T-cell (primary cell): ENCODE data around the gene SMARCC1. TPM values are rescaled to one million over a fixed set of nuclear protein-coding genes. Genes with fewer than 3 reads are reported as not detected.

Experiments
- ATAC-seq, 4 experiments: fragments of 200-7000 bp in 3 of 4; fragments of 150-1000 bp in 1 of 4; cut with Tn5 transposase; replicated peaks in 1 of 4; 1 replicate in 3 of 4; 2 replicates in 1 of 4; pipeline ENCODE4 v1.10.0; 2021; ENCODE audit warnings: moderate library complexity in 3 of 4, mild to moderate bottlenecking in 2 of 4, moderate number of reproducible peaks in 1 of 4
- CTCF ChIA-PET, 2 donors: fragments of 300-600 bp; sonication (Branson Sonifier 250); formaldehyde crosslinking; loops; one replicate each; lab custom pipeline; 2022; ENCODE audit warnings: antibody characterized with exemption in 2 of 2; lab: Charles Lee
- POLR2A ChIA-PET, 2 donors: fragments of 300-600 bp; sonication (Branson Sonifier 250); formaldehyde crosslinking; loops; one replicate each; lab custom pipeline; 2022; ENCODE audit warnings: antibody characterized with exemption in 2 of 2; lab: Charles Lee
- DNase-seq, 35 experiments: peaks; one replicate each; pipeline versions ENCODE4 v3.0.0 to v3.0.0-alpha.2; 2013 to 2023
- H3K27ac ChIP-seq: one replicate; pipeline ENCODE4 v1.5.1; 2013; ENCODE audit warnings: low read length
- H3K27me3 ChIP-seq, 2 experiments: replicated peaks in 1 of 2; 1 replicate in 1 of 2; 2 replicates in 1 of 2; pipeline versions ENCODE4 v1.6.1 to v1.7.0; 2013; ENCODE audit warnings: low read length in 1 of 2, mixed read lengths in 1 of 2; ENCODE audit not compliant: control insufficient read depth in 2 of 2, insufficient read depth in 2 of 2; ENCODE audit errors: extremely low read depth in 1 of 2
- H3K36me3 ChIP-seq, 2 donors: 1 replicate in 1 of 2; 2 replicates in 1 of 2; pipeline versions ENCODE4 v1.6.1 to v1.7.0; 2013; ENCODE audit warnings: low read length in 1 of 2; ENCODE audit not compliant: control insufficient read depth in 2 of 2, insufficient read depth in 1 of 2; ENCODE audit errors: extremely low read depth in 1 of 2
- H3K4me1 ChIP-seq, 2 experiments: 1 replicate in 1 of 2; 2 replicates in 1 of 2; pipeline versions ENCODE4 v1.6.1 to v1.7.0; 2013; ENCODE audit warnings: low read length in 2 of 2, mixed read lengths in 1 of 2; ENCODE audit not compliant: insufficient read depth in 2 of 2, control insufficient read depth in 1 of 2; ENCODE audit errors: extremely low read depth in 1 of 2
- H3K4me3 ChIP-seq, 2 donors: 1 replicate in 1 of 2; 2 replicates in 1 of 2; pipeline versions ENCODE4 v1.5.1 to v1.7.0; 2013; ENCODE audit warnings: mild to moderate bottlenecking in 2 of 2, low read length in 1 of 2, moderate library complexity in 1 of 2; ENCODE audit not compliant: control insufficient read depth in 1 of 2; ENCODE audit errors: extremely low read depth in 1 of 2
- H3K9me3 ChIP-seq: 2 replicates; pipeline ENCODE4 v1.7.0; 2013
- H3K27ac Mint-ChIP-seq, 2 donors: one replicate each; pipeline ENCODE4 v1.8.0; 2020 to 2021; ENCODE audit warnings: mild to moderate bottlenecking in 2 of 2, mixed read lengths in 2 of 2
- H3K27me3 Mint-ChIP-seq, 2 donors: one replicate each; pipeline ENCODE4 v1.8.0; 2021 to 2022; ENCODE audit warnings: mixed read lengths in 2 of 2
- H3K36me3 Mint-ChIP-seq: one replicate; pipeline ENCODE4 v1.8.0; 2021; ENCODE audit warnings: mixed read lengths
- H3K4me1 Mint-ChIP-seq, 3 donors: one replicate each; pipeline ENCODE4 v1.8.0; 2020 to 2022; ENCODE audit warnings: mixed read lengths in 3 of 3, mild to moderate bottlenecking in 1 of 3
- H3K4me3 Mint-ChIP-seq, 3 donors: one replicate each; pipeline ENCODE4 v1.8.0; 2020 to 2022; ENCODE audit warnings: mild to moderate bottlenecking in 3 of 3, mixed read lengths in 3 of 3, moderate library complexity in 3 of 3
- H3K9me3 Mint-ChIP-seq, 3 donors: one replicate each; pipeline ENCODE4 v1.8.0; 2020 to 2022; ENCODE audit warnings: mixed read lengths in 3 of 3
- WGBS: methylation state at CpG from one replicate; pipeline ENCODE4 v1.1.5; 2013; ENCODE audit warnings: missing lambda C conversion rate; ENCODE audit not compliant: insufficient coverage; 5-methylcytosine and 5-hydroxymethylcytosine counted together
- total RNA-seq, 35 experiments: library from RNA in 6 of 35; stranded (reverse) in 6 of 35; fragments of 120-200 nt in 1 of 35; gene quantifications; one replicate each; pipeline versions ENCODE4 v1.2.1 to v1.2.4 and lab custom pipeline; 2013 to 2026

Gene SMARCC1
- total RNA-seq, 5 donors from 2014 or later (not counting 1 experiment from before 2014, with no cell fraction given): 88.9 to 99.3 (median 92.4) TPM

DNA sequence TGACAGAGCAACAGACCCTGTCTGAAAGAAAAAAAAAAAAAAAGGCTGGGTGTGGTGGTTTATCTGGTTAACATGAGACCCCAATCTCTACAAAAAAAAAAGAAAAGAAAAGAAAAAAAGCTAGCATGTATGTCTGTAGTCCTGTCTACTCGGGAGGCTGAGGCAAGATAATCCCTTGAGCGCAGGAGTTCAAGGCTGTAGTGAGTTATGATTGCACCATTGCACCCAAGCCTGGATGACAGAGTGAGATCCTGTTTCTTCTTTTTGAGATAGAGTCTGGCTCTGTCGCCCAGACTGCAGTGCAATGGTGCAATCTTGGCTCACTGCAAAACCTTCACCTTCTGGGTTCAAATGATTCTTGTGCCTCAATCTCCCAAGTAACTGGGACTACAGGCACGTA lies 12.9 kb upstream of the SMARCC1 start:
- no peaks in the 10 kb centered on the region for H3K27me3 Mint-ChIP-seq
- 85% methylated on average over 4 of the region's 4 CpGs for WGBS
- H3K36me3 ChIP-seq: no peaks in the 10 kb centered on the region
- no peaks in the 10 kb centered on the region for H3K4me1 Mint-ChIP-seq
- no peaks in the 10 kb centered on the region for H3K9me3 Mint-ChIP-seq
- H3K27ac ChIP-seq: no peak overlapping the region
- DNase-seq (no peak), ATAC-seq (no peak)
- H3K4me3 Mint-ChIP-seq: no peak overlapping the region
- ChIA-PET CTCF (interaction anchor here in 1 of 2 donors (0.6 to 0.7 kb wide), 3 partner anchors 8 to 163 kb away, joined by 3 to 4 read pairs (median 3); partner anchors contain the start of gene DHX30), POLR2A (no interaction called here)
- H3K4me3 ChIP-seq: no peak overlapping the region
- H3K27ac Mint-ChIP-seq: no peak overlapping the region
- H3K4me1 ChIP-seq: no peaks in the 10 kb centered on the region
- H3K36me3 Mint-ChIP-seq: no peaks in the 10 kb centered on the region
- no peaks in the 10 kb centered on the region for H3K9me3 ChIP-seq
- no peaks in the 10 kb centered on the region for H3K27me3 ChIP-seq

DNA sequence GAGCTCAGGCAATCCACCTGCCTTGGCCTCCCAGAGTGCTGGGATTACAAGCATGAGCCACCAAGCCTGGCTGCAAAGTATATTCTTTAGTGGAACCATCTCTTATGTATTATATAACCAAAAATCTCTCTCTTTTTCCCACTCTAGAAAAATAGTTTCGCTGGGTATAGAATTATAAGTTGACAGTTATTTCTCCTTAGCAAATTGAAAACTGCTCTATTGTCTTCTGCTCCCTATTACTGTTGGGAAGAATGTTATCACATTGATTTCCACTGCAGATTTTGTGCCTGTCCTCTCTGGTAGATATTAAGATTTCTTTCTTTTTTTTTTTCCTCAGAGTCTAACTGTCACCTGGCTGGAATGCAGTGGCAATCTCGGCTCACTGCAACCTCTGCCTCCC lies 11.0 kb upstream of the SMARCC1 start:
- H3K9me3 ChIP-seq: no peaks in the 10 kb centered on the region
- no peaks in the 10 kb centered on the region for H3K36me3 ChIP-seq
- no peak overlapping the region for H3K27ac Mint-ChIP-seq
- ChIA-PET POLR2A (interaction anchor here in 1 of 2 donors (0.6 kb wide), 1 partner anchor 31 kb away, joined by 4 read pairs; no protein-coding TSS in a partner anchor), CTCF (no interaction called here)
- H3K27me3 Mint-ChIP-seq: no peaks in the 10 kb centered on the region
- peaks cover 0 to 2% (median 0%) of the 10 kb centered on the region in 3 donors for H3K4me1 Mint-ChIP-seq
- H3K4me1 ChIP-seq: peaks cover 0 to 4% of the 10 kb centered on the region in 2 experiments
- no peaks in the 10 kb centered on the region for H3K27me3 ChIP-seq
- DNase-seq: no peak
- no CpG with 5 or more reads among the region's 2 CpGs for WGBS
- H3K4me3 Mint-ChIP-seq: no peak overlapping the region
- H3K4me3 ChIP-seq: no peak overlapping the region
- H3K9me3 Mint-ChIP-seq: no peaks in the 10 kb centered on the region
- no peak for ATAC-seq
- no peak overlapping the region for H3K27ac ChIP-seq
- H3K36me3 Mint-ChIP-seq: no peaks in the 10 kb centered on the region

DNA sequence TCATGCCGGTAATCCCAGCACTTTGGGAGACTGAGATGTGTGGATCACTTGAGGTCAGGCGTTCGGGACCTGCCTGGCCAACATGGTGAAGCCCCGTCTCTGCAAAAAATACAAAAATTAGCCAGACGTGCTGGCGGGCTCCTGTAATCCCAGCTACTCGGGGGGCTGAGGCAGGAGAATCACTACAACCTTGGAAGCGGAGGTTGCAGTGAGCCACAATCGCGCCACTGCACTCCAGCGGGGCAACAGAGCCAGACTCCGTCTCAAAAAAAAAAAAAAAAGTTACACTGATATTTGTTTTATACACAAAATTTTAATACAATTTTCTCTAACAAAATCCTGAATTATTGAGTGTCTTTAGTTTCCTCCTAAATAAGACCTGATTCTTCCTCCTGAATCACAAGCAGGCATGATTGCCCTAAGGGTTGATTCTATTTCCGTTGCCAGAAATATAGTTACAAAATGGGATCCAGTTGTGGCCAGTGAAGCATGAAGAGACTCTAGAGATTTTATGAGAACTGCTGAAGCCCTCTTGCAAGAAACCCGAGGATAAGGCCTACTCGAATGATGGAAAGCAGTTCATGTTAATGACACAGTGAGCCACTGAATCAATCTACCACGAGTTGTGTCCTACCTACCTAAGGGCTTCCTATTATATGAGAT lies 9.6 kb upstream of the SMARCC1 start:
- Histone ChIP-seq H3K9me3 (no peaks in the 10 kb centered on the region), H3K27me3 (no peaks in the 10 kb centered on the region), H3K27ac (no peak overlapping the region), H3K36me3 (no peaks in the 10 kb centered on the region), H3K4me1 (peaks cover 0 to 4% of the 10 kb centered on the region in 2 experiments), H3K4me3 (no peak overlapping the region)
- no peak for ATAC-seq
- CTCF ChIA-PET: no interaction called here
- H3K27ac Mint-ChIP-seq: no peak overlapping the region
- no peaks in the 10 kb centered on the region for H3K9me3 Mint-ChIP-seq
- H3K4me3 Mint-ChIP-seq: no peak overlapping the region
- no peaks in the 10 kb centered on the region for H3K27me3 Mint-ChIP-seq
- H3K36me3 Mint-ChIP-seq: no peaks in the 10 kb centered on the region
- H3K4me1 Mint-ChIP-seq: peaks cover 0 to 2% (median 0%) of the 10 kb centered on the region in 3 donors
- POLR2A ChIA-PET: no interaction called here
- DNase-seq: no peak
- WGBS: 97% methylated on average over 8 of the region's 16 CpGs

DNA sequence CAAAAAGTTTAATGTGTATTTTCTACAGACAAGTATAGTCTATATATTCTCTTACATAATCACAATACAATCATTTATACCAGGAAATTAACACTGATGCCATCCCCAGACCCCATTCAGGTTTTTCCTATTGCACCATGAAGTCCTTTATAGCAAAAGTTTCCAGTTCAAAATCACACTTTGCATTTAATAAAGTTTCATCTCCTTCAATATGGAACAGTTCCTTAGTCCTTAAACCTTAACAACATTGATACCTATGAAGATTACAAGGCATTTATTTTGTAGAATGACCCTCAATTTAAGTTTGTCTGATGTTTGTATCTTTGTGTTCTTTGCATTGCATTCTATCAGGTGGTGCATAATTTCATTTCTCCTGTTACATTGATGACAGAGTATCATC lies 2.0 kb upstream of the SMARCC1 start:
- Mint-ChIP-seq H3K27ac (no peak overlapping the region), H3K27me3 (no peaks in the 10 kb centered on the region), H3K4me1 (peaks cover 27 to 29% (median 28%) of the 10 kb centered on the region in 3 donors), H3K36me3 (no peaks in the 10 kb centered on the region), H3K4me3 (no peak overlapping the region), H3K9me3 (no peaks in the 10 kb centered on the region)
- H3K9me3 ChIP-seq: no peaks in the 10 kb centered on the region
- no peaks in the 10 kb centered on the region for H3K27me3 ChIP-seq
- ChIA-PET POLR2A (no interaction called here), CTCF (no interaction called here)
- H3K4me1 ChIP-seq: peaks cover 21 to 27% of the 10 kb centered on the region in 2 experiments
- ATAC-seq: no peak
- no peak for DNase-seq
- no peaks in the 10 kb centered on the region for H3K36me3 ChIP-seq
- H3K4me3 ChIP-seq: no peak overlapping the region
- no peak overlapping the region for H3K27ac ChIP-seq

DNA sequence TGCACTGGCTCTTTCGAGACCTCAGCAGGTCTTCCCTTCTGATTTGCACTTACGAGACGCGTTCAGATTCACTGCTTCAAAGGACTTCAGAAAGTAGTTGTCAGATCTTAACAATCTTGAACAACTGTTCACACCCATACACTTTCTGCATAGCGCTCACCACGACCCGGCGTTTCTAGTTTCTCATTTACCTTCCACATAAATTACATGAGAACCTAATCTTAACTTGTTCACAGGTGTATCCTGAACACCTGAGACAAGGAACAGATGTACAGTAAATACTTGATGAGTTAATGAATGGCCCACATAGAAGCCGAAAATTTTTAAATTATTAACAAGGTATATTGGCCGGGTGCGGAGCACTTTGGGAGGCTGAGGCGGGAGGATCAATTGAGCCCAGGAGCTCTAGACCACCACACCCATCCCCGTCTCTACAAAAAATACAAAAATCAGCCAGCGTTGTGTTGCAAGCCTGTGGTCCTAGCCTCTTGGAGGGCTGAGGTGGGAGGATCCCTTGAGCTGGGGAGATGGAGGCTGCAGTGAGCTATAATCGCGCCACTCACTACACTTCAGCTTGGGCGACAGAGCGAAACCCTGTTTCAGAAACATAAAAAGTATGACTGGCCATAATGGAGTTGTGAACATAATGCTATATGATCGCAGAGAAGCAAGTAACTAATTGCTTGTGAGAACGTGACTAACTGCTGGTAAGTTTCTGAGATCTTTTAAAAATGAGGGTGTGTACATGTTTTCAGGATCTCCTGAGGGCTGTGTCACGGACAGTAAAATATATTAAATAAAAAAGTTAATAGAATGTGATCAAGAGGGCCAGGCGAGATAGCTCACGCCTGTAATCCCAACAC lies 984 bp upstream of the SMARCC1 start:
- H3K27me3 Mint-ChIP-seq: no peaks in the 10 kb centered on the region
- Histone ChIP-seq H3K4me3 (peak overlapping the region; percentile 80 to 90), H3K36me3 (peaks cover 0 to 5% of the 10 kb centered on the region in 2 donors), H3K4me1 (peaks cover 24 to 33% of the 10 kb centered on the region in 2 experiments), H3K9me3 (no peaks in the 10 kb centered on the region), H3K27me3 (no peaks in the 10 kb centered on the region), H3K27ac (peak overlapping the region; percentile 92)
- no peaks in the 10 kb centered on the region for H3K36me3 Mint-ChIP-seq
- peak overlapping the region; percentile 91 to 96 (median 92) for H3K4me3 Mint-ChIP-seq
- H3K27ac Mint-ChIP-seq: peak overlapping the region; percentile 97 to 98
- no peak for DNase-seq
- no peaks in the 10 kb centered on the region for H3K9me3 Mint-ChIP-seq
- ATAC-seq: peak in 1 of 4 experiments; percentile 4
- WGBS: 47% methylated on average over 9 of the region's 23 CpGs
- CTCF ChIA-PET: no interaction called here
- POLR2A ChIA-PET: no interaction called here
- H3K4me1 Mint-ChIP-seq: peaks cover 27 to 29% (median 28%) of the 10 kb centered on the region in 3 donors
